GM12878 (cell line): Measurements from ENCODE around the gene ELP1. TPM values are rescaled to one million over a fixed set of nuclear protein-coding genes. Genes with fewer than 3 reads are reported as not detected.

Source experiments
- ATAC-seq: fragments of 200-7000 bp; cut with Tn5 transposase; 3 replicates; pipeline ENCODE4 v1.9.1; 2020; ENCODE audit warnings: mild to moderate bottlenecking, moderate library complexity
- BruUV-seq: library from RNA; stranded (reverse); fragments of 400-500 nt; replicated peaks from 2 replicates; lab custom pipeline; 2021; lab: Mats Ljungman, UMichigan
- CTCF ChIA-PET: fragments of 300-600 bp; sonication (Branson Sonifier 250); formaldehyde crosslinking; extraction: SDS; loops from one replicate; lab custom pipeline; 2021; ENCODE audit warnings: inconsistent platforms; lab: Yijun Ruan, JAX
- POLR2A ChIA-PET: fragments of 350-600 bp; formaldehyde crosslinking; extraction: SDS; loops from one replicate; lab custom pipeline; 2021; ENCODE audit warnings: inconsistent platforms; lab: Charles Lee
- RAD21 ChIA-PET: fragments of 300-600 bp; sonication (Branson Sonifier 250); formaldehyde crosslinking; loops from one replicate; lab custom pipeline; 2023; ENCODE audit warnings: antibody characterized with exemption; ENCODE audit not compliant: unreplicated experiment; lab: Charles Lee
- SMC1A ChIA-PET: fragments of 300-600 bp; sonication (Branson Sonifier 250); formaldehyde crosslinking; loops from one replicate; lab custom pipeline; 2023; ENCODE audit not compliant: unreplicated experiment, uncharacterized antibody; lab: Charles Lee
- DNase-seq: peaks from one replicate; pipeline ENCODE4 v3.0.0-alpha.2; 2011; ENCODE audit warnings: low read depth, low spot score
- FAIRE-seq: peaks from 3 replicates; lab custom pipeline; 2011; peaks lifted over from hg19 to GRCh38; lab: Jason Lieb, UNC
- H2AFZ ChIP-seq: 2 replicates; pipeline ENCODE4 v1.6.0; 2011; ENCODE audit warnings: low read depth, low read length, control low read depth; ENCODE audit not compliant: control insufficient read depth
- H3K27ac ChIP-seq: 2 replicates; pipeline ENCODE4 v1.5.1; 2011; ENCODE audit warnings: control low read depth; ENCODE audit not compliant: control insufficient read depth, insufficient read depth
- H3K27me3 ChIP-seq, 2 experiments: replicated peaks in 1 of 2; 2 replicates each; pipeline versions ENCODE4 v1.6.0 to v1.6.1; 2011; ENCODE audit warnings: low read length in 1 of 2; ENCODE audit not compliant: control insufficient read depth in 2 of 2, insufficient read depth in 2 of 2
- H3K36me3 ChIP-seq, 2 experiments: 2 replicates each; pipeline ENCODE4 v1.5.1; 2011; ENCODE audit warnings: low read length in 1 of 2; ENCODE audit not compliant: control insufficient read depth in 2 of 2, insufficient read depth in 2 of 2
- H3K4me1 ChIP-seq: 2 replicates; pipeline ENCODE4 v1.6.1; 2011; ENCODE audit warnings: mild to moderate bottlenecking, low read length, moderate library complexity, mixed read lengths; ENCODE audit not compliant: control insufficient read depth, insufficient read depth
- H3K4me2 ChIP-seq: 2 replicates; pipeline ENCODE4 v1.6.0; 2011; ENCODE audit warnings: control low read depth; ENCODE audit not compliant: control insufficient read depth, insufficient read depth
- H3K4me3 ChIP-seq: fragments of 200-600 bp; sonication (generic); 2 replicates; pipeline ENCODE4 v1.5.1; 2016
- H3K79me2 ChIP-seq: 2 replicates; pipeline ENCODE4 v1.6.0; 2011; ENCODE audit warnings: low read length; ENCODE audit not compliant: control insufficient read depth, insufficient read depth
- H3K9ac ChIP-seq: 2 replicates; pipeline ENCODE4 v1.8.0; 2011; ENCODE audit warnings: low read length, control low read depth, mixed read lengths; ENCODE audit not compliant: control insufficient read depth, insufficient read depth
- H3K9me3 ChIP-seq: replicated peaks from 3 replicates; pipeline ENCODE4 v1.5.1; 2011; ENCODE audit warnings: mild to moderate bottlenecking, low read length; ENCODE audit not compliant: control insufficient read depth, insufficient read depth
- H4K20me1 ChIP-seq: 2 replicates; pipeline ENCODE4 v1.6.0; 2011; ENCODE audit not compliant: control insufficient read depth, insufficient read depth
- BHLHE40 ChIP-seq, 2 experiments: fragments of 450-650 bp in 1 of 2; IDR thresholded peaks; 2 replicates each; pipeline ENCODE4 v1.6.1; 2011 to 2017; ENCODE audit warnings: low read depth in 2 of 2, borderline replicate concordance in 1 of 2, improper control_type of control experiment in 1 of 2, low read length in 1 of 2, mild to moderate bottlenecking in 1 of 2
- MTA2 ChIP-seq: fragments of 450-650 bp; IDR thresholded peaks from 2 replicates; pipeline ENCODE4 v1.6.1; 2016; ENCODE audit warnings: low read depth, mild to moderate bottlenecking, moderate library complexity
- MTA3 ChIP-seq: IDR thresholded peaks from 2 replicates; pipeline ENCODE4 v1.6.1; 2012; ENCODE audit warnings: low read length, inconsistent platforms, borderline replicate concordance
- SMAD5 ChIP-seq: IDR thresholded peaks from 2 replicates; pipeline ENCODE4 v1.6.1; 2016; ENCODE audit warnings: antibody characterized with exemption, low read depth
- WGBS: methylation state at CpG from one replicate; pipeline ENCODE4 v1.1.6; 2016; ENCODE audit warnings: low lambda C conversion rate; ENCODE audit not compliant: insufficient replicate concordance, insufficient coverage; ENCODE audit errors: missing lambda C conversion rate; 5-methylcytosine and 5-hydroxymethylcytosine counted together
- in situ Hi-C: fragments of 300-500 bp; cut with MboI; formaldehyde crosslinking; loops from 9 replicates; pipeline ENCODE4 v1.14.3; 2018; ENCODE audit warnings: mixed read lengths
- intact Hi-C: fragments of 100-400 bp; cut with micrococcal nuclease; formaldehyde crosslinking; loops from one replicate; pipeline ENCODE4 v1.14.2; 2022; ENCODE audit not compliant: unreplicated experiment
- polyA plus RNA-seq, 11 experiments: library from polyadenylated mRNA; depleted of rRNA in 4 of 11; unstranded in 6 of 11; stranded (reverse) in 5 of 11; fragments of >200 nt; fragmentation: Nextera tagmentation in 4 of 11; fragmentation: Illumina TruSeq in 1 of 11; extraction: Ambion mirVana in 4 of 11; extraction: Trizol in 1 of 11; gene quantifications; 1 replicate in 1 of 11; 2 replicates in 10 of 11; pipeline versions ENCODE4 v1.2.1 to v1.2.3, GENCODE V29; 2011 to 2016; ENCODE audit warnings: inconsistent platforms in 2 of 11, missing spikeins in 2 of 11, low read depth in 1 of 11
- total RNA-seq, 4 experiments: library from RNA; depleted of rRNA in 3 of 4; stranded (reverse); fragments of >200 nt in 3 of 4; fragmentation: Illumina TruSeq in 1 of 4; extraction: Trizol in 1 of 4; gene quantifications; 2 replicates each; pipeline versions ENCODE4 v1.2.1 to v1.2.3, GENCODE V29; 2013 to 2021
- TF ChIP-seq, protein P1 (sequence below): fragments of 450-650 bp; conservative IDR thresholded peaks from 2 replicates; pipeline ENCODE4 v1.6.1; 2017; ENCODE audit warnings: mild to moderate bottlenecking, moderate library complexity
- TF ChIP-seq, protein P2 (sequence below): fragments of 450-650 bp; IDR thresholded peaks from 2 replicates; pipeline ENCODE4 v1.6.1; 2017; ENCODE audit warnings: mild to moderate bottlenecking, low read depth, inconsistent platforms; ENCODE audit not compliant: poor library complexity, severe bottlenecking
- TF ChIP-seq, protein P3 (sequence below): fragments of 150-350 bp; IDR thresholded peaks from 2 replicates; pipeline ENCODE4 v1.6.1; 2014; ENCODE audit warnings: mild to moderate bottlenecking, low read depth, low read length

ELP1 gene
- total and polyA plus RNA-seq, 10 of the 15 experiments (the other 5 are each of a cell fraction or from before 2014, with no cell fraction given) = 9.7 to 29.9 (median 26.0) TPM

DNA sequence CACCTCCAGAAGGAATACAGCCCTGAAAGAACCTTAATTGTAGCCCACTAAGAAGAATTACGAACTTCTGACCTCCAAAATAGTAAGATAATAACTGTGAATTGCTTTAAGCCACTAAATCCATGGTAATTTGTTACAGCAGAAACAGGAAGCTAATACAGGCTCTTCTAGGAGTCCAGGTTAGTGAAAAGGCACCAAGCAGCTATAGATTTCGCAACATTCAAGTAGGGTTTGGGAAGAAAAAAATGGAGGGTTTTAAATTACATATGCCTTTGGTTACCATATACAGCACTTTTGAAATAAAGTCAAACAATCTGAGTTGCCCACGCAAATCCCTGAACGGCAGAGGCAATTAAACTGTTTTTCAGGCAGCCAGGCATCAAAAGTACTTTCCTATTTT, 73.6 kb downstream of the ELP1 start:
- RAD21 ChIA-PET = no interaction called here
- TF ChIP-seq MTA2 (no peak), SMAD5 (no peak), BHLHE40 (IDR thresholded peaks at IDR 0.05; ENCODE audit: borderline replicate concordance in 1 of 2, low read depth in 2 of 2, low read length in 1 of 2) (no peak), MTA3 (no peak)
- TF ChIP-seq, protein P1, sequence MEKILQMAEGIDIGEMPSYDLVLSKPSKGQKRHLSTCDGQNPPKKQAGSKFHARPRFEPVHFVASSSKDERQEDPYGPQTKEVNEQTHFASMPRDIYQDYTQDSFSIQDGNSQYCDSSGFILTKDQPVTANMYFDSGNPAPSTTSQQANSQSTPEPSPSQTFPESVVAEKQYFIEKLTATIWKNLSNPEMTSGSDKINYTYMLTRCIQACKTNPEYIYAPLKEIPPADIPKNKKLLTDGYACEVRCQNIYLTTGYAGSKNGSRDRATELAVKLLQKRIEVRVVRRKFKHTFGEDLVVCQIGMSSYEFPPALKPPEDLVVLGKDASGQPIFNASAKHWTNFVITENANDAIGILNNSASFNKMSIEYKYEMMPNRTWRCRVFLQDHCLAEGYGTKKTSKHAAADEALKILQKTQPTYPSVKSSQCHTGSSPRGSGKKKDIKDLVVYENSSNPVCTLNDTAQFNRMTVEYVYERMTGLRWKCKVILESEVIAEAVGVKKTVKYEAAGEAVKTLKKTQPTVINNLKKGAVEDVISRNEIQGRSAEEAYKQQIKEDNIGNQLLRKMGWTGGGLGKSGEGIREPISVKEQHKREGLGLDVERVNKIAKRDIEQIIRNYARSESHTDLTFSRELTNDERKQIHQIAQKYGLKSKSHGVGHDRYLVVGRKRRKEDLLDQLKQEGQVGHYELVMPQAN = no peak
- TF ChIP-seq, protein P2, sequence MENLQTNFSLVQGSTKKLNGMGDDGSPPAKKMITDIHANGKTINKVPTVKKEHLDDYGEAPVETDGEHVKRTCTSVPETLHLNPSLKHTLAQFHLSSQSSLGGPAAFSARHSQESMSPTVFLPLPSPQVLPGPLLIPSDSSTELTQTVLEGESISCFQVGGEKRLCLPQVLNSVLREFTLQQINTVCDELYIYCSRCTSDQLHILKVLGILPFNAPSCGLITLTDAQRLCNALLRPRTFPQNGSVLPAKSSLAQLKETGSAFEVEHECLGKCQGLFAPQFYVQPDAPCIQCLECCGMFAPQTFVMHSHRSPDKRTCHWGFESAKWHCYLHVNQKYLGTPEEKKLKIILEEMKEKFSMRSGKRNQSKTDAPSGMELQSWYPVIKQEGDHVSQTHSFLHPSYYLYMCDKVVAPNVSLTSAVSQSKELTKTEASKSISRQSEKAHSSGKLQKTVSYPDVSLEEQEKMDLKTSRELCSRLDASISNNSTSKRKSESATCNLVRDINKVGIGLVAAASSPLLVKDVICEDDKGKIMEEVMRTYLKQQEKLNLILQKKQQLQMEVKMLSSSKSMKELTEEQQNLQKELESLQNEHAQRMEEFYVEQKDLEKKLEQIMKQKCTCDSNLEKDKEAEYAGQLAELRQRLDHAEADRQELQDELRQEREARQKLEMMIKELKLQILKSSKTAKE = no peak
- TF ChIP-seq, protein P3, sequence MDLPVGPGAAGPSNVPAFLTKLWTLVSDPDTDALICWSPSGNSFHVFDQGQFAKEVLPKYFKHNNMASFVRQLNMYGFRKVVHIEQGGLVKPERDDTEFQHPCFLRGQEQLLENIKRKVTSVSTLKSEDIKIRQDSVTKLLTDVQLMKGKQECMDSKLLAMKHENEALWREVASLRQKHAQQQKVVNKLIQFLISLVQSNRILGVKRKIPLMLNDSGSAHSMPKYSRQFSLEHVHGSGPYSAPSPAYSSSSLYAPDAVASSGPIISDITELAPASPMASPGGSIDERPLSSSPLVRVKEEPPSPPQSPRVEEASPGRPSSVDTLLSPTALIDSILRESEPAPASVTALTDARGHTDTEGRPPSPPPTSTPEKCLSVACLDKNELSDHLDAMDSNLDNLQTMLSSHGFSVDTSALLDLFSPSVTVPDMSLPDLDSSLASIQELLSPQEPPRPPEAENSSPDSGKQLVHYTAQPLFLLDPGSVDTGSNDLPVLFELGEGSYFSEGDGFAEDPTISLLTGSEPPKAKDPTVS = no peak
- DNase-seq = no peak
- H3K4me2 ChIP-seq = no peak overlapping the region
- H3K9ac ChIP-seq = no peak overlapping the region
- no peaks in the 10 kb centered on the region for H3K4me1 ChIP-seq
- ATAC-seq = no peak
- H3K27me3 ChIP-seq = no peaks in the 10 kb centered on the region
- no peaks in the 10 kb centered on the region for H3K79me2 ChIP-seq
- POLR2A ChIA-PET = no interaction called here
- intact Hi-C loops (no loop called here), in situ Hi-C loops (no loop called here)
- no peak overlapping the region for H2AFZ ChIP-seq
- CTCF ChIA-PET = no interaction called here
- SMC1A ChIA-PET = interaction anchor here (1.6 kb wide), 1 partner anchor 94 kb away, joined by 5 read pairs; no protein-coding TSS in a partner anchor
- H3K9me3 ChIP-seq = no peaks in the 10 kb centered on the region
- no peak overlapping the region for H3K4me3 ChIP-seq
- WGBS = 71% methylated on average over 4 of the region's 4 CpGs
- no peak overlapping the region for H3K27ac ChIP-seq
- BruUV-seq = no TSS peak
- FAIRE-seq = no peak
- H4K20me1 ChIP-seq = no peaks in the 10 kb centered on the region
- H3K36me3 ChIP-seq = no peaks in the 10 kb centered on the region
